SW 1271 (cell line): Measurements from ENCODE around the gene GSTM1.
A peak's percentile ranks its signal among the peaks of the same experiment; 100 is the strongest.

Experiments used
- DNase-seq, 2 experiments: peaks; one replicate each; lab custom pipeline; 2025; lab: John Stamatoyannopoulos, UW

Gene GSTM1

DNA sequence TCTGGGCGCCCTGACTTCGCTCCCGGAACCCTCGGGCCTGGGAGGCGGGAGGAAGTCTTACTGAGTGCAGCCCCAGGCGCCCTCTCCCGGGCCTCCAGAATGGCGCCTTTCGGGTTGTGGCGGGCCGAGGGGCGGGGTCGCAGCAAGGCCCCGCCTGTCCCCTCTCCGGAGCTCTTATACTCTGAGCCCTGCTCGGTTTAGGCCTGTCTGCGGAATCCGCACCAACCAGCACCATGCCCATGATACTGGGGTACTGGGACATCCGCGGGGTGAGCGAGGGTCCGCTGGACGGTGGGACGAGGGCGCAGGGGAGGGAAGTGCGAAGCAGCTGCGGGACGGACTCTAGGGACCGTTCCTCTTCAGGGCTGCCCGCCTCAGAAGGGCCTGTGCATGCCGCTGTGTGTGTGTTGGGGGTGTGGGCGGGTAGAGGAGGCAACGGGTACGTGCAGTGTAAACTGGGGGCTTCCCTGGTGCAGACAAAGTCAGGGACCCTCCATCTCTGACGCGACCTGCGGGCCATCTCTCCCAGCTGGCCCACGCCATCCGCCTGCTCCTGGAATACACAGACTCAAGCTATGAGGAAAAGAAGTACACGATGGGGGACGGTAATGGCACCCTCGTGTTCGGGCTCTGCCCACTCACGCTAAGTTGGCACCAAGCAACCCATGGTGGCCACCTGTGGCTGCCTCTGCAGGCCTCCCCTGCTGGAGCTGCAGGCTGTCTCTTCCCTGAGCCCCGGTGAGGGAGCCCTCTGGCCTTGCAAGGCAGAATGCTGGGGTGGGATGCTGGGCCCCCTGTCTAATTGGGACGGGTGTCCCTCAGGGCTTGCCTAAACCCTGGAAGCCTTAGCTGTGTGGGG lies at the start of gene GSTM1:
Gene GSTM1 (plus strand): TSS at position 177 of the 859 bp plus-strand sequence. CDS start 57 bp downstream, at position 234.
- DNase-seq, result peak in 1 of 2 experiments; percentile 3

DNA sequence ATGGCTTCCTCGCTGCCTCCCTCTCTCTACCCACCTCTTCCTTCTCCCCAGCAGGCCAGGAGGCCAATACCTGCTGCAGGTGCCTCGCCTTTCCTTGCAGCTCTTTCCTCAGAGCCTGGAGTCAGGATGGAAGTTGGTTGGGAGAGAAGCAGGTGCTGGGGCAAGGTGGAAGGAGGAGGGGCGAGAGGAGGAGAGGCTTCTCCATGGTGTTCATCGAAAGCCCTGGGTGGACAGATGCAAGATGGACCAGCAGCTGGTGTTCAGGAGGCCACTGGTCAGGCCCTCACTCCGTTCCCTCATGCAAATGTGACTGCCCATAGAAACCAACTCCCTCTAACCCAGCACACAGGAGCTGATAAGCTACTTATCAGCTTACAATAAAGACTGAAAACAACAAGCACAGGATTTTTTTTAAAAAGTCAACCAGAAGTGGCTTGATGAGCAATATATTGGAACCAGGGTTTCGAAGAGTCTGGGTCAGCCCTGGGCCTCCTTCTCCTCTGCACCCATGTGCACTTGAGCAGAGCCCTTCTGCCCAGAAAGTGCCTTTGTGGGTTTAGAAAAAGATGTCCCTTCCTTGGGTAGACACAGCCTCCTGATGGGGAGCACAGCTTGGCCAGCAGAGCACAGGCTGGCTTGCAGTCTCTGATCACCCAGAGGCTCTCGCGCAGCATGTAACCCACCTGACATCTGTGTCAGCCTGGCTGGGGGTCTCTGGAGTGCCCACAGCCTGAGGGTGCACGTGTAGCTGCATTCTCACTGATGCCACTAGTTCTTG lies 48.4 kb upstream of the GSTM1 start:
- no peak for DNase-seq

DNA sequence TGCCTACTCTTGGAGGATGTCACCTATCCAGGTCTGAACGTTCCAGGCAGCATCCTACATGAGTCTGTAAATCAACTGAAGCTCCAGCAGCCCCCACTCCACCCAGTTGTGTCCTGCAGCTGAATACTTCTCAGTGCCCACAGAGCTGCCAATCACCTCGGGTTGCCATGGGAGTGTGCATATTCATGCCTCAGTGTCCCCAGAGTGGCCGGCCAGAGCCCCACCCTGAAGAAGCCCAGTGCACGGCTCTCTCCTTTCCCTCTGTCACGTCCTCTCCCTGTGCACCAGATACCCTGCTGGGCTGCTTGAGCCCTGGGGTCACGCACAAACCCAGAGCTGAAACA lies 47.8 kb upstream of the GSTM1 start:
- no peak for DNase-seq

DNA sequence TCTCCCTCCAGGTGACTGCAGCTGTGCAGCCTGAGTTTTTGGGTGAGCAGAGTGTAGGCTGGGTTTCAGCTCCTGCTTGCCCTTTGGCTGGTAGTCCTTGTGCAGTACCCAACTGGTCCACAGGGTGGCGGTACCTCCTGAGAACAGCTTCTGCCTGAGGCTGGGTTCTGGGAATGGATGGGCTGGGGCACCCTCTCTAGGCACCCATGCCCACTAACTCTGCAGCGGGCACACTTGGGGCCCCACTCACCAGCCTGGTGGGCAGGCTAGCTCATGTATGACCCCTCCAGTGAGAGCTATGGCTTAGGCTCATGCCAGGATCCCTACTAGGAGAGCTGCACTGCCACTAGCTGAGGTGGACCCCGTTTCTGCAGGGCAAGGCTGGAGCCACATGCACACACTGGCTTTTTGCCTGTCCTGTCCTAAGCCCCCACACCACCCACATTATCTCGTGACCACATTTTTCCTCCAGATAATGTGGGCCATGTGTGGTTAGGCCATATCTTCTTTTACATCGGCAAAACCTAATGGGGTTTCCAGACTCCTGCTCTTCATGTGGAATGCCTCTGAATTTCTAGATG lies 47.2 kb upstream of the GSTM1 start:
- DNase-seq, result peak in 1 of 2 experiments; percentile 48

DNA sequence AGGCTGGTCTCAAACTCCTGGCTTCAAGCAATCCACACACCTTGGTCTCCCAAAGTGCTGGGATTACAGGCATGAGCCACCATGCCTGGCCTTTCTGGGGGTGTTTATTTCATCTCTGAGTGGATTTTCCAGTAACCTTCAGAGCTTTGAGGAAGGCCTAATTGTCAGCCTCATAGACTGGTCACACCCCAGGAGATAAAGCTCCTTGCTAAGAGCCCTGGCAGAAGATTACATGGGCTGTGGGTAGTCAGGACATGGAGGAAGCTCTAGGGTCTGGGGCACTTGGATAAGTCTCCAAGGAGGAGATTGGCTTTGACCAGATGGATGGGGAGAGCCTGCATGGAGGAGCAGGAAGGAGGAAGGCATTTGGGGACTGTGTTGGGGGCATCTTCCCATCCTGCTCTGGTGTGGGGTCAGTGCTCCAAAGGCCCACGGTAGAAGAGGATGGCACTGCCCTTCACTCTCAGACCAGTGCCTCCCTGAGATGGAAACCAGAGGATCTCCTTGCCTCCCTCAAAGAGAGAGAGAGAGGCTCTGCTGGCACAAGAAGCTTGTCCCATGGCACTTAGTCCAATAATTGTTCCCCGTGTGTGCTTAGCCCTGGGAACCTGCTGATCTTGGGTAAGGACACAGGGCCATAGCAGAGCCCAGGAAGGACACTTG lies 46.4 kb upstream of the GSTM1 start:
- no peak for DNase-seq

DNA sequence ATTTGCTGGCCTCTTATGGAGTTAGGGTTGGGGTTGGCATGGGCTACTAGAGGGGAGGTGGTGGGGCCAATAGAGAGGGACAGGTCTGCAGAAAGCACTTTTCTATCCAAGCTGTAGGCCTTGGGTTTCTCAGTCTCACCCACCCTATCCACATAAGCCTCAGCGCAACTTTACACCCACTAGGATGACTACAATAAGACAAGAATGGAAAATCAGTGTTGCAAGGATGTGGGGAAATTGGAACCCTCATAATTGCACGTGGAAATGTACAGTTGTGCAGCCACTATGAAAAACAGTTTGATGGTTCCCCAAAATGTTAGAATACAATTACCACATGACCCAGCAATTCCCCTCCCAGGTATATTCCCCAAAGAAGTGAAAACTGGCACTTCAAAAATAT lies 45.8 kb upstream of the GSTM1 start:
- no peak for DNase-seq

DNA sequence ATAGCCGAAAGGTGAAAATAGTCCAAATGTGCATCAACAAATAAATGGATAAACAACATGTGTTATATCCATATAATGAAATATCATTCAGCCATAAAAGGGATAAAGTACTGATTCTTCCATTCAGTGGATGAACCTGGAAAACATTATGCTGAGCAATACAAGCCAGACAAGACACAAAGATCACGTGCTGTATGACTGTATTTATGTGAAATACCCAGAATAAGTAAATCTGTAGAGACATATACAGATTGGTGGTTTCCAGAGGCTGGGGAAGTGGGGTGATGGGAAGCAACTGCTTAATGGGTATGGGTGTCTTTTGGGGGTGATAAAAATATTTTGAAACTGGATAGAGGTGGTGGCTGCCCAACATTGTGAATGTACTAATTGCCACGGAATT lies 45.0 kb upstream of the GSTM1 start:
- no peak for DNase-seq

DNA sequence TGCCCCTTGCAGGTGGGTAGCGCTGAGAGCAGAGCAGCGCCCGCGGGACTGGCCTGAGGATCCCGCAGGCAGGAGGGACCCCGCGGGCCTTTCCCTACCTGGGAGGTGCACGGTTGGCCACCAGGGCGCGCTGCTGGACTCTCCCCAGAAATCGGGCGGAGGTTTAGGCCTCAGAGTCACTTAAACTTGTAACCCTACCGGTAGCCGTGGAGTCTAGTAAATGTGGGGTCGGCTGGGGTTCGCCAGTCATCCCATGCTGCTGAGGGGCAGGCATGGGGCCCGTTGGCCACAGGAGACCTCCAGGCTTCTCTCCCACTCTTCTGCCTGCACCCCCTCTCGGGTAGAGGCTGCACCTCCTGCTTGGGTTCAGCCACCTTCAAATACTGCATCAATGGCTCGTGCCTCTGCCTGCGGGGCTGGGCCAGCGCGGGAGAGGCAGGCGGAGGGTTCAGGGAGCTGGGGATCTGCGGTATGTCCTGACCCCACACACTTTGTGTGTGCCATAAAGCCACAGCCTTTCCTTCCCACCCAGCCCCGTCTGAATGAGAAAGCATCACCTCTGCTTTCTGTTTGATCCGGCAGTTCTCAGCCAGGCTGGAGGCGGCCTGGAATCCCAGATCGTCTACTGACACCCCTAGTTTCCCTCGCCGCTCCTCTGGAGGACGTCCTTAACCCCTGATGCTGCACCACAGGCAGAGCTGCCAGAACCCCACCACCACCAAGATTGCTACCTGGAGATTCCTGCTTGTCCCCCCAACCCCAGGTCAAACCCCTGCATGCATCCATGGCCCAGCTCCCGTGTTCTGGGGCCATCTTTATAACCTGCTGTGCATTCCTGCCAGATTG lies 44.0 kb upstream of the GSTM1 start:
- peak in 1 of 2 experiments; percentile 40 for DNase-seq

DNA sequence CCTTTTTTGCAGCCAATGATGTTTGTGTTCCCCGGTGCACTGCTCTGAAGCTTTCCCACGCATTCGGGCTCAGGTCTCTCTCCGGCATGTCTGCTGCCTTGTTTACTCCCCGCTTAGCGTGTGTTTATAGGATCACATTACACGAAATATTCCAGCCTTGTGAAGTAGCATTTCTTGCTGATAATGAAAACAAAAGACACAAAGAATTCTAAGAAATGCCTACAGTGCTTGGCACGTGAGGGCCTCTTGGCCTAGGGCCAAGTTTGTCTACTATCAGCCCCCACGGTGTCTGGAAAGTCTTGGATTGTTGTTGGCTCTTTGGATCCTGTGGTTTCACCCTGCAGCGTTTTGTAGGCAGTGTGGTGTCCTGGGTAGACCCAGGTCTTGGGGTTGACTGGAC lies 42.9 kb upstream of the GSTM1 start:
- no peak for DNase-seq

DNA sequence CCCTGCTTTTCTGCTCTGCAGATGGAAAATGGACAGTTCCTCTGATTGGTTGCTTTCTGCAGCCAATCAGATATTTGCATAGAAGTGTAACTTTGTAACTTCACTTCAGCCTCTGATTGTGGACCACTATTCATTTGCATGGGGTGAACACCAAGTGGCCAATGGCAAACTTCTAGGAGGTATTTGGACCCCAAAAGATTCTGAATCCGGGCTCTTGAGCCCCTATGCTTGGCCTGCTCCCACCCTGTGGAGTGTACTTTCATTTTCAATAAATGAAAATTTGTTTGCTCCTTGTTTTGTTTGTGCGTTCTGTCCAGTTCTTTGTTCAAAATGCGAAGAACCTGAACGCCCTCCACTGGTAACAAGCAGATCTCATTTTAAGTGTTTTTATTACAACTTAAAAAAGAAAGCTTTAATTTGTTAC lies 38.1 kb upstream of the GSTM1 start:
- DNase-seq, result no peak

DNA sequence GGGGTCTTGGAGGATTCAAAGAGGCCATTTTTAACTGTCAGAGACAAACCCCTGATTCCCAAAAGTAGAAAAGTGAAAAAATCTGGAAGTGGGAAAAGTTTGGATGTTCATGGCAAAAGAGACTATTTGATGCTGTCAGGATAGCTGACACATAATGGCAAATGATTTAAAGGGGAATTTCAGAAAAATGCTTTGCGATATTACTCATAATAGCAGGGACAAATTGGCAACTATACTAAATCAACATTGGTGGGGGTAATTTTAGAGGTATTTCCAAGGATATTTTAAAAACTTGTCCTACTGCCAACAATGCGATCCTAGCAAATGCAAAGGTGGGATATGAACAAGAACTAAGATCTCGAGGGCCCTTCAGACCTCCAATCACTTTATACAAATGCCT lies 37.0 kb upstream of the GSTM1 start:
- DNase-seq, result no peak

DNA sequence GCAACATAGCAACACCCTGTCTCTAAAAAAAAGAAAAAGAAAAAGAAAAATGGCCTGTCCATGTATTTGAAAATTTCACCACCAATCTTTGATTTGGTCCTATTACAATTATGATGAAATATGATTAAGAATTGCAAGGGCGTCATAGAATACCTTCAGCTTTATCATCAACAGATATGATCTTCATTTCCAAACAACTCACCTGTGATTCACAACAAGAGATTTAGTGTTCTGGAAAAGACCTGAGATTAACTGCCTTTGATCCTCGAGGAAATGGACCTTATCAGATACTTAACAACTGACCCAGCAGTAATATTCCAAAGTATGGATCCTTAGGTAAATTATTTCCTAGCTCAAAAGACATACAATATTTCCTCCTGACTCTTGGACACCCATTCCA lies 35.2 kb upstream of the GSTM1 start:
- DNase-seq, result no peak

DNA sequence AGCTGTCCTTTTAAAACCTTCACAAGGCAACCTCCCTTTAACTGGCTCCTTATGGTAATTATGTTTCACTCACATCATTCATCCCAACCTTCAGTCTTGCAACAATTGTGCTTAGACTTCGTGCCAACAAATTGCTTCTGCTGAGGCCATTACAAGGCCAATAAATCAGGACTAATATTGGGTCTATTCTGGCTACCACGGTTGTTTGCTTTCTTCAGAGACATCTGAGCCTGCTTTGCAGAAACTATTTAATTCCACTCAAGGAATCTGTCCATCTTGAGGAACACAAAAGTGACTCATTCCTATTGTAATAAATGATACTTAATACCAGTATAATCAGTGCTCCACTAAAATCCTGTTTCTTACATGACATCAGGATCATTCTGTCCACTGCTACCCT lies 34.3 kb upstream of the GSTM1 start:
- no peak for DNase-seq

DNA sequence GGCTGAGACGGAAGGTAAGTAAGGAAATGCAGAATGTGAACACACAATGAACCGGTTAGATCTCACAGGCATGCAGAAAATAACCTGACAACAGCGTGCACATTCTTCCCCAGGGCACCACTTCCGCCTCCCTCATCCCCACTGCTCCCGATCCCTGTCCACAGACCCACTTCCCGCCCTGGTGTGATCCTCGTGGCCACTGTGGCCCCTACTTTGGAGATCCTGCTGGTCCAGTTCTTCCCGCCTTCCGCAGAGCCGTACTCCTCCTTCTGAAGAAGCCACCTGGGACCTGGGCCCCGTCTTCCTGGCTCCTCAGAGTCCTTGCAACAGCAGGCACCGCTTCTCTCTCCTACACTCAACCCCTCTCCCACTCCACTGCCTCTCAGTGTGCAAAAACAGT lies 33.1 kb upstream of the GSTM1 start:
- no peak for DNase-seq

DNA sequence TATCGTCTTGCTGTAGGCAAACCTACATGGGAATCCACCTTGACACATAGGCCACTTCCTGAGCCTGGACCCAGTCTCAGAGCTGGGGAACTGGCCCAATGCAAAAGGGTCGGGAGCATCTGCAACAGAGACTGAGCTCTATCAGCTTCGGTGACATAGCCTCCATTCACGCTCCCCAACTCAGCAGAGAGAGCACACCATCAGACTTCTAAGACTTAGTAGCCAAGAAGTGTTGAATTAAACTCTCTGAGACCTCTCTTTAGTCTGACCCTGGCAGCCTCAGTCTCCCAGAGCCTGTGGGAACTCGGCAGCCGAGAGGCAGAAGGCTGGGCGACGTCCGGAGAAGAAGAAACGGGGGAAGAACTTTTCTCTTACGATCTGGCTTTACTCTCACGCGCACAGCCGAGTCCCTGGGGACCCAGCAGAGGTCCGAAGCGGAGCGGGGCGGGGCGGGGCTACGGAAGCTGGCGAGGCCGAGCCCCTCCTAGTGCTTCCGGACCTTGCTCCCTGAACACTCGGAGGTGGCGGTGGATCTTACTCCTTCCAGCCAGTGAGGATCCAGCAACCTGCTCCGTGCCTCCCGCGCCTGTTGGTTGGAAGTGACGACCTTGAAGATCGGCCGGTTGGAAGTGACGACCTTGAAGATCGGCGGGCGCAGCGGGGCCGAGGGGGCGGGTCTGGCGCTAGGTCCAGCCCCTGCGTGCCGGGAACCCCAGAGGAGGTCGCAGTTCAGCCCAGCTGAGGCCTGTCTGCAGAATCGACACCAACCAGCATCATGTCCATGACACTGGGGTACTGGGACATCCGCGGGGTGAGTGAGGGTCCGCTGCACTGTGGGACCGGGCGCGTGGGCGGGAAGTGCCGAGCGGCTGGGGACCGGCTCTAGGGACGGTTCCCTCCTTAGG lies 31.8 kb upstream of the GSTM1 start, which contains the start of gene GSTM4:
Gene GSTM4 (plus strand): TSS at position 485 of the 905 bp plus-strand sequence. CDS start 291 bp downstream, at position 776.
- peak in 1 of 2 experiments; percentile 62 for DNase-seq

DNA sequence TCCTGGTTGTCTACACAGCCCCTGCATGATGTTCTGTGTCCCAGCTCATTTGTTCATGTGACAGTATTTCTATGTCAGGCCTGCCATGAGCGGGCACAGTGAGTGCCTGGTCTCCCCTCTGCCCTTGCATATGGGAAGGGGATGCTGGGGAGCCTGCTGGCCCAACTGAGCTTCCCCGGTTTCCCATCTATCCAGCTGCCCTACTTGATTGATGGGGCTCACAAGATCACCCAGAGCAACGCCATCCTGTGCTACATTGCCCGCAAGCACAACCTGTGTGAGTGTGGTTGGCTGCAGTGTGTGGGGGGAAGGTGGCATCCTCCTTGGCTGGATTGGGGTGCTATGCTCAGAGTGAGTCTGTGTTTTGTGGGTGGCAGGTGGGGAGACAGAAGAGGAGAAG lies 30.2 kb upstream of the GSTM1 start:
- no peak for DNase-seq

DNA sequence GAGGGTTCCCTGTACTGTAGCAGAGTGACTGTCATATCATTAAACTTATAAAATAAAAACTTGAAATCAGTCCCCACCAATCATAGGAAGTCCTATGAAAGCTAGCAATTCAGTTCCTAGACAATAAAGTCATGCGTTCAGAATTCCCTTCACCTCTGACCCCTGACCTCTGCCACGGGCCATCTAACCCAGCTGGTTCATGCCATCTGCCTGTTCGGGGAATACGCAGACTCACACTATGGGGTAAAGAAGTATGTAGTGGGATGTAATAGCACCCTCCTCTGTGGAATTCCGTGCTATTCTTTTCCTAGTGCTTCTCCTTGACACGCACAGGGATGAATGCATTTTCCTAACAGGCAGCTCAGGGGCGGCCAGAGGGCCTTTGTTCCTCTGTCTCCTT lies 29.6 kb upstream of the GSTM1 start:
- no peak for DNase-seq

DNA sequence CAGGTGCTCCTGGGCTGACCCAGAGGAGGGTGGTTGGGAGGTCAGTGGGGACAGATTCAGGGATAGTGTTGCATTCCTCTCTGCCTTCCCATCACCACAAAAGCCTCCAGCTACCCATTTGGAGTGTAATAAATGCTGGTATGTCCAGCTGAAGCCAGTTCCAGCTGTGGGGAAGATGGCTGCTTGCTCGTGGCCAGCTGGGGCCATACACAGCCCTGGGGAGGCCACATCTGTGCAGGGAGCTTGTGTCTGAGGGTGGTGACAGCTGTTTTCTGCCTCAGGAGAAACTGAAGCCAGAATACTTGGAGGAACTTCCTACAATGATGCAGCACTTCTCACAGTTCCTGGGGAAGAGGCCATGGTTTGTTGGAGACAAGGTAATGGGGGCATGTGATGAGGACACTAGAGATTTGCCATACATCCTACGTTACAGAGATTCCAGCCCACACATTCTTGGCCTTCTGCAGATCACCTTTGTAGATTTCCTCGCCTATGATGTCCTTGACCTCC lies 29.0 kb upstream of the GSTM1 start:
- no peak for DNase-seq

DNA sequence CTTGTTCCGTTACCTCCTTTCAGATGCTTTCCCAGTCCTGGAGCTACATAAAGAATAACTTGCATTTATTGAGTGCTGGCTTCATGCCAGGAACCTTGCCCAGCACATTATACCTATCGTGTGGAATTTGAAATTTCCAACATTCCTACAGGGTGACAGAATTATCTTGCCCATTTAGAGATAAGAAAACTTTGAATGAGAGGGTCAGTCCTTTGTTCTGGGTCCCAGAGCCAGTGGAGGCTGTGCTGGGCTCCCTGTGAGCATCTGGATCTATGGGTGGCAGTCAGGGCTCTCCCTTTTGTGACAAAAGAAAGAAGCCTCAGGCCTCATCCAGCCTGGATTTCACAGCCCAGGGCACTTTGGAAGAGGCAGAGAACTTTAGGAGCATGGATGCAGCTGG lies 28.5 kb upstream of the GSTM1 start:
- no peak for DNase-seq
